ENCODE measurements around the gene NIN. TPM values are rescaled to one million over a fixed set of nuclear protein-coding genes. Genes with fewer than 3 reads are reported as not detected.

The NIN gene
- total and polyA plus RNA-seq, 10 donors = 11.8 to 139 (median 94.4) TPM

- DNase-seq = no peak
- Histone ChIP-seq H3K4me1 (peaks cover 12 to 66% (median 19%) of the 10 kb centered on the region in 6 donors), H3K27ac (no peak overlapping the region), H3K27me3 (replicated peaks in 1 of 7) (no peaks in the 10 kb centered on the region), H3K4me3 (no peak overlapping the region), H3K9me3 (no peaks in the 10 kb centered on the region), H3K36me3 (peaks cover 0 to 67% (median 13%) of the 10 kb centered on the region in 6 donors)
- TF ChIP-seq POLR2AphosphoS5 (IDR thresholded peaks at IDR 0.05) = no peak
- no peak for TF ChIP-seq CTCF (IDR thresholded peaks at IDR 0.05 in 8 of 11, conservative IDR thresholded peaks at IDR 0.05 in 3 of 11)
- no peak for TF ChIP-seq POLR2A (IDR thresholded peaks at IDR 0.05)
- intact Hi-C loops (cut with DNase I; ENCODE audit: low total_unique reads) = no loop called here
- 84 to 91% (median 90%) methylated on average over 5 of the region's 5 CpGs for WGBS, 5 donors
Measured at GRCh38 chr14:50808053-50808452, 22.9 kb downstream of the NIN start.

- H3K27ac ChIP-seq = no peak overlapping the region
- no peak overlapping the region for H3K4me3 ChIP-seq
- DNase-seq = no peak
- TF ChIP-seq POLR2A (IDR thresholded peaks at IDR 0.05) (no peak), POLR2AphosphoS5 (IDR thresholded peaks at IDR 0.05) (no peak), CTCF (IDR thresholded peaks at IDR 0.05 in 8 of 11, conservative IDR thresholded peaks at IDR 0.05 in 3 of 11) (no peak)
- no peaks in the 10 kb centered on the region for H3K27me3 ChIP-seq (replicated peaks in 1 of 7)
- H3K36me3 ChIP-seq = peaks cover 0 to 72% (median 13%) of the 10 kb centered on the region in 6 donors
- intact Hi-C loops (cut with DNase I; ENCODE audit: low total_unique reads) = no loop called here
- WGBS, 5 donors = 60 to 85% (median 80%) methylated on average over 3 of the region's 3 CpGs
- peaks cover 0 to 66% (median 3%) of the 10 kb centered on the region in 6 donors for H3K4me1 ChIP-seq
- no peaks in the 10 kb centered on the region for H3K9me3 ChIP-seq
Measured at GRCh38 chr14:50806241-50806933, 24.6 kb downstream of the NIN start.

GRCh38 chr14:50805396-50805795, 25.6 kb downstream of the NIN start:
- Histone ChIP-seq H3K4me1 (peaks cover 0 to 67% (median 0%) of the 10 kb centered on the region in 6 donors), H3K27me3 (replicated peaks in 1 of 7) (no peaks in the 10 kb centered on the region), H3K27ac (no peak overlapping the region), H3K9me3 (no peaks in the 10 kb centered on the region), H3K4me3 (no peak overlapping the region), H3K36me3 (peaks cover 0 to 82% (median 18%) of the 10 kb centered on the region in 6 donors)
- no peak for DNase-seq
- WGBS, 5 donors = 84 to 95% (median 92%) methylated on average over 3 of the region's 3 CpGs
- TF ChIP-seq CTCF (IDR thresholded peaks at IDR 0.05 in 8 of 11, conservative IDR thresholded peaks at IDR 0.05 in 3 of 11) (no peak), POLR2A (IDR thresholded peaks at IDR 0.05) (no peak), POLR2AphosphoS5 (IDR thresholded peaks at IDR 0.05) (no peak)
- intact Hi-C loops (cut with DNase I; ENCODE audit: low total_unique reads) = no loop called here

- no peak overlapping the region for H3K4me3 ChIP-seq
- H3K36me3 ChIP-seq = peaks cover 0 to 82% (median 21%) of the 10 kb centered on the region in 6 donors
- H3K27me3 ChIP-seq (replicated peaks in 1 of 7) = no peaks in the 10 kb centered on the region
- no peak for DNase-seq
- no peaks in the 10 kb centered on the region for H3K9me3 ChIP-seq
- 81 to 95% (median 86%) methylated on average over 5 of the region's 5 CpGs for WGBS, 5 donors
- H3K27ac ChIP-seq = no peak overlapping the region
- TF ChIP-seq POLR2A (IDR thresholded peaks at IDR 0.05) = no peak
- TF ChIP-seq POLR2AphosphoS5 (IDR thresholded peaks at IDR 0.05) = no peak
- no peak for TF ChIP-seq CTCF (IDR thresholded peaks at IDR 0.05 in 8 of 11, conservative IDR thresholded peaks at IDR 0.05 in 3 of 11)
- intact Hi-C loops (cut with DNase I; ENCODE audit: low total_unique reads) = no loop called here
- peaks cover 0 to 68% (median 0%) of the 10 kb centered on the region in 6 donors for H3K4me1 ChIP-seq
Measured at GRCh38 chr14:50804181-50804721, 26.7 kb downstream of the NIN start.
